Kasumi-1 (cell line): ENCODE measurements around the gene PLXDC1.
"Not testable (repeated sequence)": the region's sequence is repeated elsewhere in the genome, so short reads cannot be mapped to it uniquely, and the experiment has no call there.

ENCODE experiments used
- DNase-seq, 2 experiments: peaks; one replicate each; lab custom pipeline; 2025; lab: John Stamatoyannopoulos, UW

Gene PLXDC1

GRCh38 chr17:39181303-39181702, 29.9 kb upstream of the PLXDC1 start:
- no peak for DNase-seq

GRCh38 chr17:39178536-39178935, 27.1 kb upstream of the PLXDC1 start:
- no peak for DNase-seq

- DNase-seq: no peak
Observed at GRCh38 chr17:39177256-39177655, 25.8 kb upstream of the PLXDC1 start.

- no peak for DNase-seq
Observed at GRCh38 chr17:39175695-39176093, 24.3 kb upstream of the PLXDC1 start.

GRCh38 chr17:39174920-39175694, 23.7 kb upstream of the PLXDC1 start:
- DNase-seq: peak; percentile 66 to 78

GRCh38 chr17:39173526-39174274, 22.3 kb upstream of the PLXDC1 start:
- no peak for DNase-seq

- no peak for DNase-seq
Observed at GRCh38 chr17:39173080-39173479, 21.6 kb upstream of the PLXDC1 start.

GRCh38 chr17:39171933-39172332, 20.5 kb upstream of the PLXDC1 start:
- no peak for DNase-seq

GRCh38 chr17:39170558-39170957, 19.1 kb upstream of the PLXDC1 start:
- no peak for DNase-seq

- DNase-seq: no peak
Observed at GRCh38 chr17:39170109-39170508, 18.7 kb upstream of the PLXDC1 start.

- DNase-seq: no peak
Observed at GRCh38 chr17:39169518-39169917, 18.1 kb upstream of the PLXDC1 start.

- DNase-seq: no peak
Observed at GRCh38 chr17:39169101-39169500, 17.7 kb upstream of the PLXDC1 start.

GRCh38 chr17:39168503-39168902, 17.1 kb upstream of the PLXDC1 start:
- DNase-seq: not testable (repeated sequence)

- DNase-seq: peak; percentile 96
Observed at GRCh38 chr17:39167476-39167875, 16.0 kb upstream of the PLXDC1 start.

GRCh38 chr17:39166437-39167335, 15.2 kb upstream of the PLXDC1 start:
- DNase-seq: peak; percentile 62 to 72

- no peak for DNase-seq
Observed at GRCh38 chr17:39165841-39166349, 14.5 kb upstream of the PLXDC1 start, which contains the start of gene ARL5C. Gene ARL5C (minus strand): TSS chr17:39166161. CDS start chr17:39165760, 401 bp downstream.

GRCh38 chr17:39165178-39165840, 13.9 kb upstream of the PLXDC1 start:
- no peak for DNase-seq

- peak; percentile 79 to 93 for DNase-seq
Observed at GRCh38 chr17:39164675-39165143, 13.3 kb upstream of the PLXDC1 start.

- no peak for DNase-seq
Observed at GRCh38 chr17:39161962-39162361, 10.5 kb upstream of the PLXDC1 start.

GRCh38 chr17:39158623-39159022, 7.2 kb upstream of the PLXDC1 start:
- no peak for DNase-seq

- no peak for DNase-seq
Observed at GRCh38 chr17:39156491-39156890, 5.1 kb upstream of the PLXDC1 start.
